ENCODE measurements around the gene EYS.

Gene EYS

DNA sequence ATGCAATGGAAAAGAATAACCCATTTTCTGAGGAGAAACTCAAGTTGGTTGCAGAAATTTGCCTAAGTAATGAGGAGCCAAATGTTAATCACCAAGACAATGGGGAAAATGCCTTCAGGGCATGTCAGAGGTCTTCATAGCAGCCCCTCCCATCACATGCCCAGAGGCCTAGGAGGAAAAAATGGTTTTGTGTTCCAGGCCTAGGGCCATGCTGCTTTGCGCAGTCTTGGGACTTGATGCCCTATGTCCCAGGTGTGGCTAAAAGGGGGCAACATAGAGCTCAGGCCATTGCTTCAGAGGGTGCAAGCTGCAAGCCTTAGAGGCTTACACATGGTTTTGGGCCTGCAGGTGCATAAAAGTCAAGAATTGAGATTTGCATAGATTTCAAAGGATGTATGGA is 485.9 kb downstream of the EYS start:
- DNase-seq (ENCODE audit: low read depth) = no peak

DNA sequence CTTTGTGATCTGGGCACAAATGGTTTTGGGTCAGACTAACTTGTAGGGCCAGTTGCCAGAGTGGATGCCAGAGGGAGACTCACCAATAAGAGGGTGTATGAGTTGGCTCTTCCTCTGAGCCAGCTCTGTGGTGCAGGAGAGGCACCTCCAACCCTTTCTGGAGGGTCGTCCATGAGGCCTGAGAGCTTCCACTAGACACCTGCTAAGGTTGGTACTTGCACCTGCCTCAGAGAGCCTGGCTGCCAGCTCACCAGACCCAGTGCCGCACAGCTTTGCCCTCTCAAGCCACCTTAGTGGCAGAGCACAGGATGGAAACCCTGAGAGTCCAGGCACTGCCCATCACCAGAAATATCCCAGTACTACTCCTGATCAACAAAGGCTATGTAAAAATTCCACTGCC is 504.3 kb downstream of the EYS start:
- no peak for DNase-seq (ENCODE audit: low read depth)

DNA sequence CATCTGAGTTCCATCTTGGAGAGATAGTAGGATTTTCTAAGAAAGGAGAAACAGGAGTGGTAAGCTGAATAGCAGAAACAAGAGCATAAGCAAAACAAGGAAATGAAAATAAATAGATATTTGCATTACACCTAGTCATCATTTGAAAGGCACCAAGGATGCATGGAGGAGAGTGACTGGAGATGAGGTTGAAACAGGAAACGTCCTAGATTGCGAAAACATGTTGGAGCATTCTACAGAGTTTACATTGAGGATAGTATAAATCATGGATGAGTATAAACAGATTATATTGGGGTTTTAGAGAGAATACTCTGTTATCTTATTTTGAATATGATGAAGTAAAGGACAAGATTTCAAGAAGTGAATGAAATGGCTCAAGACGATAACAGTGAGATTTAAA is 507.3 kb downstream of the EYS start:
- DNase-seq (ENCODE audit: low read depth) = peak; percentile 16

DNA sequence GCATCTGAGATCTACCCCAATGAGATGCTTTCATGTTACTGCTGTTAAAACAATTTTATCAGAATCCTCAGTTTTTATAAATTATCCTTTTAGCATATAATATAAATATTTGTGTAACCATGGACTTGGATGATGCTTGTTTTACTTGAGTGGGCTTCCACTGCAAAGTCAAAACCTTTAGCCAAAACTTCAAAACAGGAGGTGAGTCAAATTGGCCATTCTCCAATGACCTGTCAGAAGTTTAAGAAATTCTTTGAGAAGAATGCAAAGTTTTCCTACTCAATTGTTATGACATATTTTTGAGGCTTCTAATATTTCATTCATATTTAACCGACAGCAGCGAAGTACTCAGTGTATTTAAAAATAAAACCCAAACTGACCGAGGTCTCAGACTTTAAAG is 507.9 kb downstream of the EYS start:
- peak; percentile 24 for DNase-seq (ENCODE audit: low read depth)

DNA sequence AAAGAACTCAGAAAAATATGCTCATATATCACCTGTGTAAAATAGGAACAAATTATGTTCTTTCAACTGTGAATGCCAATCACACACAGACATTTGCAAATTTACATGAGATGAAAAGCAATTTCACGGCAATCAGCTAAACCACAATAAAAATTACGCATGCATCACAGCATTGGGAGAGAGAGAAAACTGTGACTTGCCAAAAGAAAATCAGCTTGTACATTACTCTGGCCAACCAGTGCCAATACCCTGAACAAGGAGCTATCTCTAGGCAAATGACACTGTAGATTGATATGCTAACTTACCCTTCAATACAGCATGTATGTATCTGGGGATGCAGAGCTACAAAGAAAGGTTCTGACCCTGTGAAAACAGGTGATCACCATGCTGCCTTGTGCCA is 515.6 kb downstream of the EYS start:
- no peak for DNase-seq (ENCODE audit: low read depth)

DNA sequence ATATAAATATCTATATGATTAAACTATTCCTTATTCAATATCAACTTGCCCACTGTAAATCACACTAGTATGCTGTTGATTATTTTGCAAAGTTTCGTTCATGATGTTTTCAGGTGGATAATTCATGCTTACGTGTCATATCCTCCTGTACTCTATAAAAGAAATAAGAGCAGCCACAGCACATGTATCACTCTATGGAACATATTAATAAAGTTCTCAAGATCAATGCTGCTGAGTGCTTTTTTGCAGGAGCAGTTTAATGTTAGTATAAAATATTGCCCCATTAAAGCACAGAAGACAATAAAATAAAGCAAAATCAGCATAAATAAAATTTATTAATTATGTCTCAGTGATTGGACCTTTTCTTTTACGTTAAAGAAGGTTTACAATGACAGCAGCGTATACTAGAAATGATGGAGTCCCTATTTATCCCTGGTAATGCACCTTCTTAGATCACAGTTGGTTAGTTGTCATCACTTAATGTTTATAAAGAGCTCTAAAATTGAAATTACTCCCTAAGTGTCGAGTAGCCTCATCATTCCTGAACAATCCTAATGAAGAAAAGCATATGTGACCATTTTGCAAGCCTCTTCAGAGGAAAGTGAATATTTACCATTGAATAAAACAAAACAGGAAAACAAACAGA is 517.7 kb downstream of the EYS start:
- DNase-seq (ENCODE audit: low read depth) = no peak

DNA sequence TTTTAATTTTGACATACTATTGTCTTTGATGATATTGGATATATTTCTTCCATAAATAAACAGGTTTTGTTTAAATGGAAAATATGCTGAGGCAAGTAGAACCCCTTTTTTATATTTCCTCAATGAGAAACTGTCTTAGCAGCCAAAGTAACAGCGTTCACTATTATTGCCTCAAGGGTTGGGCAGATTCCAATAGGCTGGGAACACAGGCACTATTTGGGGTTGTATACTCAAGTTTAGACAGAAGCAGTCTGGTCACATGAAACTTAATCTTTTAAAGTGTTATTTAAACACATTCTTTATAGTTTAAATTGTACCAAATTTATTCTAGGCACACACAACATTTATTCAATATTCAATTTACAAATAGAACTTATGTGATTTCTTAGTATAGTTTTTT is 520.2 kb downstream of the EYS start:
- DNase-seq (ENCODE audit: low read depth) = no peak

DNA sequence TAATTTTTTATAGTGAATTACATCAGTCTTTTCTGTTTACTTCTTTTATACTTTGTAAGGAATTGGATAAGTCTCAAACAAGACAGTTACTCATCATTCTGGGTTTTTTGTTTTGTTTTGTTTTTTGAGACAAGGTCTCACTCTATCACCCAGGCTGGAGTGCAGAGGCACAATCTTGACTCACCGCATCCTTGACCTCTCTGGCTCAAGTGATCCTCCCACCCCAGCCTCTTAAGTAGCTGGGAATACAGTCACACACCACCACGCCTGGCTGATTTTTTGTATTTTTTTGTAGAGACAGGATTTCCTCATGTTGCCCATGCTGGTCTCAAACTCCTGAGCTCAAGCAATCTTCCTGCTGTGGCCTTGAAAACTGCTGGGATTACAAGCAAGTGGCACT is 524.3 kb downstream of the EYS start:
- peak; percentile 79 for DNase-seq (ENCODE audit: low read depth)

DNA sequence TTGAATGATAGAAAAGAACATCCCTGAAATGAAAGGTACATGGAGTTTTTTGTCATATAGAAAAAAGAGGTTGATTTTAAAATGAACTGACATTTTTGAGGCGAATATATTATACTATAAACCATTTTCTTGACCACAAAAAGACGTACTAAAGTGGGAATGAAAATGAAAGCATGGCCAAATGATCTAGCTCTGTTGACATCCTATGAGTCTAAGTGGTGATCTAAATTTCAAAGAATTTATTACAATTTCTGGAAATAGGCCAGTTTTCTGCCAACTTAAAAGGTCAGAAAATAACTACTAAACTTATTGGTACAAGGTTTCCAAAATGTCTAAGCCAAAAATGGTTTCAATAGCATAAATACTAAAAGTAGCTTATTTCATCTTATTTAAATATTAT is 536.8 kb downstream of the EYS start:
- DNase-seq (ENCODE audit: low read depth) = peak; percentile 42

DNA sequence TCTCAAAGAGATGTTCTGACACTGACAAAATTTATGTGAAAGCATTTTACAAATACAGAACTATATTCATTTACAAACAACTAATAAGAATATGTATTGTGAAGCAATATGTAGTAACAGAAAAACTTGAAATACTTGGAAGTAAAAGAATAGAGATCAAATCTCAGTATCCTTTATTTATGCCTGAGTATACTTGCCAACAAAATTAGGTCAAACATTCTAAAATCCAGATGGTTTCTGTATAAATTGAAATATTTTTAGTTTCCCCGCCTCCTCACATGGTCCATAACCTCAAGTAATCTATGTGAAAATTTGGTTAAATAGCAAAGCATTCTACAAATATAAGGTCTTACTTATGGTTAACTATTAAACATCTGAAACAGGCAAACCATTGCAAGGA is 545.4 kb downstream of the EYS start:
- no peak for DNase-seq (ENCODE audit: low read depth)

DNA sequence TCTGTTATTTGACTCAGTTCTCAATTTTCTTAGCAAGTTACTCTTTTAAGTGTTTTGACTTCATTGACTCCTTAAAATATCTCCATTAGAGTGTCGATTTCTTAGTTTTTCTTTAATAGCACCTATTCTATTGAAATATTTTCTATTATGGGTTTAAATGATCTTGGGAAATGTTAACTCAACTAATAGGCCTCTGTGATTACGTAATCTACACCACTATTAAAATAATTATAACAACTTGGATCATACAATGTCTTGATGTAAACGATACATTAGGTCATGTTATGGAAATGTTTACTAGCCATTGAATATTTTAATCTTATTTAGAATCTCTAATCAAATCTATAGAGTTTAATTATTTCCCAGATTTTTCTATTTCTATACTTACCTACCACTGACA is 550.0 kb downstream of the EYS start:
- DNase-seq (ENCODE audit: low read depth) = no peak

DNA sequence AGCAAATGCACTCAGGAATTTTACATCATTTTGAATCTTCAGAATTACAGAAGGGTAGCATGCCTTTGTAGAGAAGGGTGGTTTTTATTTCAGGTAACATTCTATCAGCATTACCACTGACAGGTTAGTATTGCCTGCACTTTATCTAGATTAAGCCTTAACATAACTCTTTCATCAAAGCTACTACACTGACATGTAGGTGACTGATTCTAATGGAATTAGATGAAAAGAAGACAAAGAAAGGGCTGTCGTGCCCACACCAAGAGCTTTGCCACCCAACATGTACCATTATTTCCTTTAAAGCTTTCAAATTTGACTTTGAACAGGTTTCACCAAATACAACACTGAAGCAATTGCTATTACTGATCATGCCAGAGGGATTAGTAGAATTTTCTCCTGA is 551.9 kb downstream of the EYS start:
- no peak for DNase-seq (ENCODE audit: low read depth)

DNA sequence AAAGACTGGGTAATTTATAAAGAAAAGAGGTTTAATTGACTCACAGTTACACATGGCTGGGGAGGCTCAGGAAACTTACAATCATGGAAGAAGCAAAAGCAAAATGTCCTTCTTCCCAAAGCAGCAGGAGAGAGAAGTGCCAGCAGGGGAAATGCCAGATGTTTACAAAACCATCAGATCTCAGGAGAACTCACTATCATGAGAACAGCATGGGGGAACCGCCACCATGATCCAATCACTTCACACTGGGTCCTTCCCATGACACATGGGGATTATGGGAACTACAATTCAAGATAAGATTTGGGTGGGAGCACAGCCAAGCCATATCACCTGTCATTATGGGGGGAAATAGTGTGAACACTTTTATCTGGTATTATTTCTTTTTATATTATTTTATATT is 557.2 kb downstream of the EYS start:
- DNase-seq (ENCODE audit: low read depth) = no peak

DNA sequence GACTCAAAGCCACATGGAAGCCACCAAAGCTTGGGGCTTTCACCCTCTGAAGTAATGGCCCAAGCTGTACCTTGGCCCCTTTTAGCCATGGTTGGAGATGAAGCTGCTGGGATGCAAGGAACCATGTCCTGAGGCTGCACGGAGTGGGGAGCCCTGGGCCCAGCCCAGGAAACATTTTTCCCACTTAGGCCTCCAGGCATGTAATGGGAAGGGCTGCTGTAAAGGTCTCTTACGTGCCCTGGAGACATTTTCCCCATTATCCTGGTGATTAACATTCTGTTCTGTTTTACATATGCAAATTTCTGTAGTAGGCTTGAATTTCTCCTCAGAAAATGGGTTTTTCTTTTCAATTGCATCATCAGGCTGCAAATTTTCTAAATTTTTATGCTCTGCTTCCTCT is 558.2 kb downstream of the EYS start:
- no peak for DNase-seq (ENCODE audit: low read depth)

DNA sequence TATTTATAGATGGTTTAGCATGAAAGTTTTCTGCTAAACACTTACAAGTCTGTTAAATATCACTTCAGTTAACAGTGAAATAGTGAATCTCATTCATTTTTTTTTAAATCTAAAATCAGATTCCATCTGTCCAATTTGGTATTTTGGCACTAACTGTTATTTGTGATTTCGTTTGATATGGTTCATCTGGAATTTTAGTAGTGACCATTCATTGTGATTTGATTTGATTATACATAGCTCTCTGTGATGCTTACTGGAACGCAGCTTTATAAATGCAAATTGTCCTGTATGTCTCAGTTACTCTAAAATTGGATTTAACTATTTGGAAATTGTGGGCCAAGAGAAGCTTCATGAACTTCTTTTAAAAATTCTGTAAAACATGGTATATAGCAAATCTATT is 571.5 kb downstream of the EYS start:
- DNase-seq (ENCODE audit: low read depth) = no peak

DNA sequence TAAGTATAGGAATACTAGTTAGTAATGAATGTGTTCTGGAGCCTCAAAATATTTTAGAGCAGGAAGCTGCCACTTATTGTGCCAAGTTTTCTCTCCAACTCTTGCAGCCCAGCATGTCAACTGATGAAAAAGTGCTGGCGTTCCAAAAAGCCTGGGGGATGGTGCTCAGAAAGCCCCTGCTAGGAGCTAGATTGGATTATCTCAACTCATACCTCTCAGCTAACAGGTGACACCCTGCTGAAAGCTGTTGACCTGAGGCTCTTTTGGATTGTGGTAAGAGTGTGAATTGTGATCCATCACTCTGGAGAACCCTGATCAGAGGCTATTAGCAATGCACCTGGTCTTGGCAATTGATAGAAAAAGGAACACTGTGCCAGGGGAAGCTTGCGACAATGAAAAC is 580.4 kb downstream of the EYS start:
- no peak for DNase-seq (ENCODE audit: low read depth)

DNA sequence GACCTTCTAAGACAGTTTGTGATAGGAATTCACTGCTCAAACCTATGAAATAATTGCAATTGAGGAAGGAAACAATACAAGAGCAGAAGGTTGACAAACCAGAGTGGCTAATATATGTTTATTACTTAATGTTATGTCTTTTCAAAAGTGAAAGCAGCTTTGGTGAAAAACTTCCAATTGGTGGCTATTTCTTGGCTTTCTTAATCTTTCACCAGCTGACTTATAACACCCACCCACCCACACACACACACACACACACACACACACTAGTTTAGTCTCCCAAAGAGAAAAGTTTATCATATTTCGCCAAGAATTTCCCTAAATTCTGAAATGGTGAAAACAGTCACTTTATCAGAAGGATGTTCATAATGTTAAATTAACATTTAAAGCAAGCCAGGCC is 583.5 kb downstream of the EYS start:
- DNase-seq (ENCODE audit: low read depth) = peak; percentile 4

DNA sequence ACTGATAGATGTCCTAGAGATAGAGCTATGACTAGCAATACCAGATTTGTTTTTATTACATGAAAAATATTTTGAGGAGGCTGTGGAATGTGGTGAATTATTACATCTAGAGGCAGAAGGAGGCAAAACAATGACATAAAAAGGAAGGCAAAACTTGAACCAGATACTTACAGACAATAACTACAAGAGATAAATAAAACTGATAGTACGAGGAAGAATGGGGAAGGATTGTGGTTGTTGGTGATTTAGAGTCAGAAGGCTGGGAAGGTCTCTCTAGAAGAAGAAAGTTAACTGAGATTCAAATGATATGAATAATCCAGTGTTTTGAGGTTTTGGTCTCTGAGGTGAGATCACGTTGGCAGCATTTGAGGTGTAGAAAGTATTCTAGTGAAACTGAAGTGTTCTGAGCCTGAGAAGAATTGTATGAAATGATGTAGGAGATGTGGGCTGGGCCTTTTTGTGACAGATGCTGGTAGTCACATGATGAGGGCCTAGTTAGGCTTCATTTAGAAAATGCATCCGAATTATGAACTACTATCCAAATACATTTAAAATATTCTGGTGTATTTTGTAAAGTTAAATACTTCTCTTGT is 589.1 kb downstream of the EYS start:
- no peak for DNase-seq (ENCODE audit: low read depth)

DNA sequence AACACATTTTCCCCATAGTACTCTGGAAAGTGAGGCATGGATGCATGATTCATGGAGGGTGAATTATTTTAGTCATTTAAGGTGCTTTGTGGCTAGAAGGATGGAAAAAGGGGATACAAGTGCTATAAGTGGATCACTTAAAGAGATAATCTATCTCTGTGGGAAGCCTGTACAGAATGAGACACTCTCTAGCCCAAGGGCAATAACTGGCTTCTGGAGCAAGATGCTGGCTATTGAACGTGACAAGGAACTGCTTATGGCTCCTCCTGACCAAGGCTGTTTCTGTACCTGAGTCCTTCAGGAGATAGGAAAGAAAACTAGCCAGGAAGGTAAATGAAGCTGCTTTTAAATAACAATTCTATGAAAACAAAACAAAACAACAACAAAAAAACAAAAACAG is 590.7 kb downstream of the EYS start:
- no peak for DNase-seq (ENCODE audit: low read depth)

DNA sequence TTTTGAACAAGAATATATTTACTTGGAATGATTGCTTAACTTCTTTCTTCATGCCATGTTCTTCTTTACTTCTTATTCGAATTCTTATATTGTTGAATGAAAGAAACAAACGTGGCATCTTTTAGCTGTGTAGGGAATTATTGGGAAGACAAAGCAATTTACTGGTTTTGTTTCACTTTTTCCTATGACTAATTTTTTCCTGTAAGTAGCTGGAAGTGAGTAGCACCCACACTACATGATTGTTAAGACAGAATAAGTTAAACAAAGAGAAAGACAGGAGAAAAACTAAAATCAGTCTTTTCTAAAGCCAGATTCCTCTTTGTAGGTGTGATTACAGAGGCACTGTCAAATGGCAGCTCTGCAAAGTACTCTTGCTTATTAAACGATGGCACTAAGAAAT is 593.4 kb downstream of the EYS start:
- DNase-seq (ENCODE audit: low read depth) = peak; percentile 31

DNA sequence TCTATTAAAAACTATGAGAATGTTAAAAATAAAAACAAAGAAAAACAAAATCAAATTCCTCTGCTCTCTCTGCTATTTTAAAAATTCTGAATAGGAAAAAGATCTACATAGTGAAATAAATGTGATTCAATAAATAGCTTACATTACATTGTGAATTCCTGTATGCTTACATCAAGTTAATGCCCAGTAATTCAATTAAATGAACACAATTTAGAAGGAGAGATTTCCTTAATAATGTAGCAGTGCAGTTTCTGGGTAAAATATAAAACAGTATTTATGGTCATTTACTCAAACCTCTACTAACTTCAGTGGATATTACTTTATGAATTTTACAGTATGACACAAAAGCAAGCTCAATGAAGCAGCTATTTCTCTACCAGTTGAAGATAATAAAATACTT is 594.6 kb downstream of the EYS start:
- no peak for DNase-seq (ENCODE audit: low read depth)

DNA sequence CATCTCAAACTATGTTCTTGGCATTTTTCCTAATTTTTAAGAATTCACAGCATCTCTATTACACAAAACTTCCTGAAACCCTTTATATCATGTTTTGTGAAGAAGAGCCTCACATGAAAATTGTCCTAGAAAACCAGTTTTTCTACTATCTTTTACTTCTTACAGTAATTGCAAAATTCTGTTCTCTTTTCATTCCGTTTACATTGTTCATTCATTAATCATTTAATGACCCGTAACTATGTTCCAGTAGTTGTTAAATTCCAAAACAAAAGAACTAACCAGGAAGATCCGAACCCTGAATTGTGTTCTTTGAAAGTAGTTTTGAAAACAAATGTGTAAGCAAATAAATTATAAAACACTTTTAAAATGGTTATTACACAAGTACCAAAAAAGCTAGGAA is 597.0 kb downstream of the EYS start:
- peak; percentile 2 for DNase-seq (ENCODE audit: low read depth)

DNA sequence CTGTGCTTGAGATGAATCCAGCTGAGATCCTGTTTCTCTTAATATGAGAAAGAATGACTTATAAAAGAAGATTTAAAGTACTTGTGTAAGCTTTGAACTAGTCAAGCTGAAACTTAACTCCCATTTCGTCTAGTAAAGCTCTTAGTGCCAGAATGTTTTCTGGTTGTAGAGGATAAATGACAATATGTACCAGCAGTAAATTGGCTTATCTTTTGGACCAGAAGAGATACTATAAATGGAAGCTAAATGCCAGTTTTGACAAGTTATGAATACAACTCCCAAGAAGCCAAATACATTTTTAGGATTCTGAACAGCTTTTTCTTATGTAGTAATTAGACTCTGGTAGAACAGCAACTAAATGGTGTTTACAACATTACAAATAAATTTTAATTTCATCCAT is 608.7 kb downstream of the EYS start:
- DNase-seq (ENCODE audit: low read depth) = no peak

DNA sequence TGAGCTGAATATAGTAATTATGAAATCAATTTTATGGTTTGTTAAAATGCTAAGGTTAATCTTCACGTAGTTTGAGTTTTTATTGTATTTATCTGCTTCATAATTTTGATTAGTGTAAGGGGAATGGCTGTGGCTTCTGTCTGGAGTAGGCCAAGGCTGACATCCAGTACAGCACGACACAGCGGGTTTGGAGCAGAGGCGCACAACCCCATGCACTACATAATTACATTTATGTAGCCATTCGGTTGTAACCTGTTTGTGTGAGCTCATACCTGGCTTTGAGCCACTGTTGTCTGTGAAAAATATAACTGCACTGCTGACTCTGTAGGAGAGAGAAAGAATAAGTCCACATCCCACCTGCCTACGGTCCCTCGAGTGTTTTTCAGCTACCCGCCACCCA is 615.5 kb downstream of the EYS start:
- no peak for DNase-seq (ENCODE audit: low read depth)

DNA sequence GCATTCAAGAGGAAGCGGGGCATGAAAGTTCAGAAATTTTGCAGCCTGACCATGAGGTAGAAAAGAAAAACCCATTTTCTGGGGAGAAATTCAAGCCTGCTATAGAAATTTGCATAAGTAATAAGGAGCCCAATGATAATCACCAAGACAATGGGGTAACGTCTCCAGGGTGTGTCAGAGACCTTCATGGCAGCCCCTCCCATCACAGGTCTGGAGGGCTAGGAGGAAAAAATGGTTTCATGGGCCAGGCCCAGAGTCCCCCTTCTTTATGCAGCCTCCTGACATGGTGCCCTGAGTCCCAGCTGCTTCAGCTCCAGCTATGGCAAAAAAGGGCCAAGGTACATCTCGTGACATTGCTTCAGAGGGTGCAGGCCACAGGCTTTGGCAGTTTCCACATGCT is 618.5 kb downstream of the EYS start:
- DNase-seq (ENCODE audit: low read depth) = no peak
